Measurements from ENCODE around the gene ELOVL5.

DNA sequence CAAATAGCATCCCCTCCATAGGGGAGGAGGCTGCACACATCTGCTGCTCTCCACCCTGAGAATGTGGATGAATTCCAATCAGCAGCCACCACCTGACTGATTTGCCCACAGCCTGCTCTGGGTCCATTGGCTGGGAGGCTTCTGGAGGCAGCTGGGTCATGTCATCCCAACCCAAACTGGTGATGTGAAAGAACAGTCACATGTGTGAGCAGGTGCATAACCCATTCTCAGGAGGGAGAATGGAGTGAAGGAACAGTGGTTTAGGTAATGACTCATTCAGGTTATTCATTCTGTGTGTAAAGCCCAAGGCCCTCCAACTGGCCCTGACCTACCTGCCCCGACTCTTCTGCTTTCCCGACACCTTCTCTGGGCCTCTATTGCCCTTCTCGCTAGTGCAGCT is 109.2 kb downstream of the ELOVL5 start:
- no peak for TF ChIP-seq SIN3A (IDR thresholded peaks at IDR 0.05; ENCODE audit: borderline replicate concordance, insufficient read depth, low read depth, low read length)
- TF ChIP-seq, protein P1, sequence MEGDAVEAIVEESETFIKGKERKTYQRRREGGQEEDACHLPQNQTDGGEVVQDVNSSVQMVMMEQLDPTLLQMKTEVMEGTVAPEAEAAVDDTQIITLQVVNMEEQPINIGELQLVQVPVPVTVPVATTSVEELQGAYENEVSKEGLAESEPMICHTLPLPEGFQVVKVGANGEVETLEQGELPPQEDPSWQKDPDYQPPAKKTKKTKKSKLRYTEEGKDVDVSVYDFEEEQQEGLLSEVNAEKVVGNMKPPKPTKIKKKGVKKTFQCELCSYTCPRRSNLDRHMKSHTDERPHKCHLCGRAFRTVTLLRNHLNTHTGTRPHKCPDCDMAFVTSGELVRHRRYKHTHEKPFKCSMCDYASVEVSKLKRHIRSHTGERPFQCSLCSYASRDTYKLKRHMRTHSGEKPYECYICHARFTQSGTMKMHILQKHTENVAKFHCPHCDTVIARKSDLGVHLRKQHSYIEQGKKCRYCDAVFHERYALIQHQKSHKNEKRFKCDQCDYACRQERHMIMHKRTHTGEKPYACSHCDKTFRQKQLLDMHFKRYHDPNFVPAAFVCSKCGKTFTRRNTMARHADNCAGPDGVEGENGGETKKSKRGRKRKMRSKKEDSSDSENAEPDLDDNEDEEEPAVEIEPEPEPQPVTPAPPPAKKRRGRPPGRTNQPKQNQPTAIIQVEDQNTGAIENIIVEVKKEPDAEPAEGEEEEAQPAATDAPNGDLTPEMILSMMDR (IDR thresholded peaks at IDR 0.05): no peak
- TF ChIP-seq TCF7L2 (IDR thresholded peaks at IDR 0.05; ENCODE audit: low read depth, low read length): no peak
- no peak for TF ChIP-seq POLR2AphosphoS5 (IDR thresholded peaks at IDR 0.05; ENCODE audit: low read depth, low read length)
- TF ChIP-seq, protein P2, sequence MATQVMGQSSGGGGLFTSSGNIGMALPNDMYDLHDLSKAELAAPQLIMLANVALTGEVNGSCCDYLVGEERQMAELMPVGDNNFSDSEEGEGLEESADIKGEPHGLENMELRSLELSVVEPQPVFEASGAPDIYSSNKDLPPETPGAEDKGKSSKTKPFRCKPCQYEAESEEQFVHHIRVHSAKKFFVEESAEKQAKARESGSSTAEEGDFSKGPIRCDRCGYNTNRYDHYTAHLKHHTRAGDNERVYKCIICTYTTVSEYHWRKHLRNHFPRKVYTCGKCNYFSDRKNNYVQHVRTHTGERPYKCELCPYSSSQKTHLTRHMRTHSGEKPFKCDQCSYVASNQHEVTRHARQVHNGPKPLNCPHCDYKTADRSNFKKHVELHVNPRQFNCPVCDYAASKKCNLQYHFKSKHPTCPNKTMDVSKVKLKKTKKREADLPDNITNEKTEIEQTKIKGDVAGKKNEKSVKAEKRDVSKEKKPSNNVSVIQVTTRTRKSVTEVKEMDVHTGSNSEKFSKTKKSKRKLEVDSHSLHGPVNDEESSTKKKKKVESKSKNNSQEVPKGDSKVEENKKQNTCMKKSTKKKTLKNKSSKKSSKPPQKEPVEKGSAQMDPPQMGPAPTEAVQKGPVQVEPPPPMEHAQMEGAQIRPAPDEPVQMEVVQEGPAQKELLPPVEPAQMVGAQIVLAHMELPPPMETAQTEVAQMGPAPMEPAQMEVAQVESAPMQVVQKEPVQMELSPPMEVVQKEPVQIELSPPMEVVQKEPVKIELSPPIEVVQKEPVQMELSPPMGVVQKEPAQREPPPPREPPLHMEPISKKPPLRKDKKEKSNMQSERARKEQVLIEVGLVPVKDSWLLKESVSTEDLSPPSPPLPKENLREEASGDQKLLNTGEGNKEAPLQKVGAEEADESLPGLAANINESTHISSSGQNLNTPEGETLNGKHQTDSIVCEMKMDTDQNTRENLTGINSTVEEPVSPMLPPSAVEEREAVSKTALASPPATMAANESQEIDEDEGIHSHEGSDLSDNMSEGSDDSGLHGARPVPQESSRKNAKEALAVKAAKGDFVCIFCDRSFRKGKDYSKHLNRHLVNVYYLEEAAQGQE (IDR thresholded peaks at IDR 0.05; ENCODE audit: insufficient read depth in 1 of 2, low read depth in 2 of 2, low read length in 1 of 2): no peak
